ENCODE measurements around the gene ITIH2.
"Not testable (repeated sequence)": the region's sequence is repeated elsewhere in the genome, so short reads cannot be mapped to it uniquely, and the experiment has no call there.

The ITIH2 gene

DNA sequence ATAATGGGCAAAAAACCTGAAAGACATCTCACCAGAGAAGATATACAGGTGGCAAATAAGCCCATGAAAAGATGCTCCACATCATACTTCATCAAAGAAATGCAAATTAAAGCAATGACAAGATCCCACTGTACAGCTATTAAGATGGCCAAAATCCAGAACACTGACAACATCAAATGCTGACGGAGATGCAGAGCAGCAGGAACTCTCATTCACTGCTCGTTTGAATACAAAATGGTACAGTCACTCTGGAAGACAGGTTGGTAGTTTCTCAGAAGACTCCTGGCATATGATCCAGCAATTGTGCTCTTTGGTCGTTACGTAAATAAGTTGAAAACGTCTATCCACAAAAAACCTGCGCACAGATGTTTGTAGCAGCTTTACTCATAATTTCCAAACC, 49.1 kb downstream of the ITIH2 start:
- DNase-seq = no peak

DNA sequence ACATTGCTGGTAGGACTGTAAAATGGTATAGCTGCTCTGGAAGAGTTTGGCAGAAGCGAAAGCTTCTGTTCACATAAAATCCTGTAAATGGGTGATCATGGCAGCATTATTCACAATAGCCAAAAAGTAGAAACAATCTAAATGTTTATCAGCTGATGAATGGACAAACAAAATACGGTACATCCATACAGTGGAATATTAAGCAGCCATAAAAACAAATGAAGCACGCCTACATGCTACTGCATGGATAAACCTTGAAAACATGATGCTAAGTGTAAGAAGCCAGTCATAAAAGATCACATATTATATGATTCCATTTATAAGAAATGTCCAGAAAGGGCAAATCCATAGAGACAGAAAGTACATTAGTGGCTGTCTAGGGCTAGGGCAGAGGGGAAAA, 52.0 kb downstream of the ITIH2 start:
- no peak for DNase-seq

GRCh38 chr10:7756360-7756992, 53.4 kb downstream of the ITIH2 start:
- no peak for DNase-seq

DNA sequence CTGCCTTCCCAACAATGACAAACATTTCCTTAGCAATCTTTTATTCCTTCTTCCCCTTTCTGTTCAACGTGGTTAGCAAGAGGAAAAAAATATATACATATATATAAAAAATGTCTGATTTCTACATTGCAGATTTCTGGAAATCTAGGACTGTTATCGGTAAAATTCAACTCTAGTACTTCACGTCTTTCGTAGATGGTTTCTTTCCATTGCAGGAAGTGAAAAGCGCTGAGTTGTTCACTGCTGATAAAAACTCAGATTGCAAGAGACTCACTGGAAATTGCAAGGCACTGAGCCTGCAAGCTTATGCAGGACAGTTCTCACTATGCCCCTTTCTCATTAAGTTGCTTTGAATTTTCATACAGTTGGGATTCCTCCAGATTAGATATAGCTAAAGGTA, 60.8 kb downstream of the ITIH2 start:
- no peak for DNase-seq

DNA sequence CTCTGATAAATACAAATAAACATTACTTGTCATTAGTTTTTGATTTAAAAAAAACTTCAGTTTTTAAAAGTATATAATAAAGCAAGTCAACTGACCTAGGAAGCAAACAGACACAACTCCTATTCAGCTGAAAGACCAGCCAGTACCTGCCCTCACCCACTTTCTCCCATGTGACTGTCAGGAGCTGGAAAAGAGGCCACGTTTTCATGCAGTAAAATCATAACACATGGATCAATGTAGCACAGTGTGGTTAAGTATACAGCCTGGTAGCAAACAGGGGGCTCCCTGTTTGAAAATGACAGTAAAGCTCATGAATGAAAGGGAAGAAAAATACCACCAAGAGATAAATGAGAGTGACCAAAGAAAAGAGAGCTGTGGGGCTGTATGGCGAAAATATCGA, 63.1 kb downstream of the ITIH2 start:
- DNase-seq = no peak

- no peak for DNase-seq
Observed at GRCh38 chr10:7767209-7767608, 64.1 kb downstream of the ITIH2 start.

DNA sequence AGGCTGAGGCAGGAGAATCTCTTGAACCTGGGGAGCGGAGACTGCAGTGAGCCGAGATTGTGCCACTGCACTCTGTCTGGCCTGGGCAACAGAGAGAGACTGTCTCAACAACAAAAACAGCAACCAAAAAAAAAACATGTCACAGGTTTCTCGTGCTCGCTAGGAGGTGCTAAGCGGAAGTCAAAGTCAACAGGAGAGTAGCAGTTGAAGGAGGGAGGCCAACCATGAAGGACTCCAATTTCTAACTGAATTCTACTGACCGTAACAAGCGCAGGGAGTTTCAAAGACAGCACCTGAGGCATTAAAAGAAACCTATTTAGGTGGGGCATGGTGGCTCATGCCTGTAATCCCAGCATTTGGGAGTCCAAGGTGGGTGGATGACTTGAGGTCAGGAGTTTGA, 65.3 kb downstream of the ITIH2 start:
- DNase-seq = no peak

- DNase-seq = no peak
Observed at GRCh38 chr10:7773845-7774801, 71.0 kb downstream of the ITIH2 start.

- no peak for DNase-seq
Observed at GRCh38 chr10:7776777-7777176, 73.7 kb downstream of the ITIH2 start.

DNA sequence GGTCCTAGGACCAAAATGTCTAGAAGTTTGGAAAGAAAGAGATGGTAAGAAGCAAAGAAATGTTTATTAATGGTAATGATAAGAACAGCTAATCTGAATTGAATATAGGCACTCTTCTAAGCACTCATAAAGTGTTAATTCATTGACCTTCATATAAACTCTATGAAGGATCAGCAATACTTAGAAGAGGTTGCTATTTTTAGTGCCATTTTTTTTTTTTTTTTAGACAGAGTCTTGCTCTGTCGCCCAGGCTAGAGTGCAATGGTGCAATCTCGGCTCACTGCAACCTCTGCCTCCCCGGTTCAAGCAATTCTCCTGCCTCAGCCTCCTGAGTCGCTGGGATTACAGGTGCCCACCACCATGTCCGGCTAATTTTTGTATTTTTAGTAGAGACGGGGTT, 79.1 kb downstream of the ITIH2 start:
- DNase-seq = not testable (repeated sequence)

DNA sequence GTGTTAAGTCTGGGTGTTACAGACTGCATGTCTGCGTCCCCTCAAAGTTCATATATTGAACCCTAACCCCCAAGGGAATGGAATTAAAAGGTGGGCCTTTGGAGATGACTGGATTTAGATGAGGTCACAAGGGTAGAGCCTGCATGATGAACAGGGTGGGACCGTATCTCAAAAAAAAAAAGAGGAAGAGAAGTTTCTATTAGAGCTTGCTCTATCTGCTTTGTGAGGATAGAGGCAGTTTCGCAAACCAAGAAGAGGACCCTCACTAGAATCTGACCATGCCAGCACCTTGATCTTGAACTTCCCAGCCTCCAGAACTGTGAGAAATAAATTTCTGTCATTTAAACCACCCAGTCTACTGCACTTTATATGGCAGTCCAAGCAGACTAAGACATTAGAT, 83.3 kb downstream of the ITIH2 start:
- no peak for DNase-seq

- no peak for DNase-seq
Observed at GRCh38 chr10:7787150-7787856, 84.2 kb downstream of the ITIH2 start.

DNA sequence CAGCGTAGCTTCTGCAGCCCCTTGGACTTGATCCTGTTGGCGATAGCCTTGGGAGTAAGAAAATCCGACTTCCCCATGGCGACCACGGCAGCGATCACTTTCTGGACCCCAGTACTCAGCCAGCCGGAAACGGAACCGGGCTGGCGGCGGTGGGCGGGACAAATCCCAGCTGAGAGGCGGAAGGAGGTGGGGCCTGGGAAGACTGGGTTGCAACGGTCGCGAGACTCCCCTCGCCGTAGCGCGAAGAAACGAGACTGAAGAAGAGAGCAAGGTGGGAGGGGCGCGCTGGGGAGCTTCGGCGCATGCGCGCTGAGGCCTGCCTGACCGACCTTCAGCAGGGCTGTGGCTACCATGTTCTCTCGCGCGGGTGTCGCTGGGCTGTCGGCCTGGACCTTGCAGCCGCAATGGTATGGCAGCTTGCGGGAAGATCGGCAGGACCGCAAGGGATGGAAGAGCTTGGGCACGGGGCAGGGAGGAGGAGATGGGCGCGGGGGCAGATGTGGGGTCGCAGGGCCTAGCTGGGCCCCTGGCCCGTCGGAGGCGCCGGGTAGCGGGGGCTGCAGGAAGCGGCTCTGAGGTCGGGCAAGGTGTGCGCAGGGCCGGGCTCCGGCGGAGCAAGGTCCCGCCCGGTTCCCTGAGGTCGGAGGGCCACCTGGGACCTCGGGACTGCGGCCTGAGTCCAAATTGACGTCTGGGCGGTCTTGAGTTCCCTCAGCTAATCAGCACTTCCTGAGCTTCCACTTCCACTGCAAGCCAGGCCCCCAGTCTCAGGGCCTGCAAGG, 84.9 kb downstream of the ITIH2 start, which contains the start of the genes ATP5F1C and KIN:
Gene ATP5F1C, plus strand, starts transcription at position 321 of the 782 bp plus-strand sequence. Its CDS starts 31 bp downstream, at position 352.
Gene KIN, minus strand, starts transcription at position 137 of the 782 bp plus-strand sequence. Its CDS starts 60 bp downstream, at position 77.
- DNase-seq = peak; percentile 98

- DNase-seq = no peak
Observed at GRCh38 chr10:7788639-7789286, 85.6 kb downstream of the ITIH2 start.

DNA sequence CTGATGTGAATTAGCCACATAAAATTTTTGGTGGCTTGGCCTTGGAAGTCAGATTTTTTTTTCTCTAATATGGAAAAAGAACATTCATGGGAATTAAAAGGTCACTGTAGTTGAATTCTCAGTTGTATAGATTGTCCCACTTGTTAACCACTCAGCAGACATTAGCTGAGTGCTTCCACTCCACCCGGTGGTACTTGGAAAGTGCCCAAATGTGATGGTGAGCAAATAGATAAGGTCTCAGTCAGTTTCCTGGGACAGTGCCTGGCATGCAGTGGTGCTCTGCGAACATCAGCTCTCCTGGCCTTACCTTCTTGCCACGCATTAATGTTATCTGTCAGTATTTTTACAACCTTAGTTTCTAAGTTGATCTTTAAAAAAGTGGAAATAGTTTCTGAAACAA, 86.3 kb downstream of the ITIH2 start:
- no peak for DNase-seq

GRCh38 chr10:7792541-7792940, 89.4 kb downstream of the ITIH2 start:
- DNase-seq = no peak

GRCh38 chr10:7794251-7795026, 91.3 kb downstream of the ITIH2 start:
- no peak for DNase-seq

GRCh38 chr10:7795605-7796004, 92.5 kb downstream of the ITIH2 start:
- DNase-seq = no peak

GRCh38 chr10:7797582-7797981, 94.5 kb downstream of the ITIH2 start:
- DNase-seq = no peak
